HCT116 (cell line): Measurements from ENCODE around the gene RAD18. TPM values are rescaled to one million over a fixed set of nuclear protein-coding genes. Genes with fewer than 3 reads are reported as not detected.

ENCODE experiments used
- ATAC-seq: fragments of 200-7000 bp; cut with Tn5 transposase; 2 replicates; pipeline ENCODE4 v1.9.1; 2020; ENCODE audit warnings: mild to moderate bottlenecking, moderate library complexity
- BruUV-seq: library from RNA; stranded (reverse); fragments of 400-500 nt; replicated peaks from 2 replicates; lab custom pipeline; 2021; lab: Mats Ljungman, UMichigan
- CTCF ChIA-PET: fragments of 300-600 bp; sonication (Branson Sonifier 250); formaldehyde crosslinking; loops from one replicate; lab custom pipeline; 2021; ENCODE audit warnings: antibody characterized with exemption; lab: Charles Lee
- POLR2A ChIA-PET: fragments of 300-600, 350-600 bp; sonication (Branson Sonifier 250); formaldehyde crosslinking; loops from one replicate; lab custom pipeline; 2021; ENCODE audit warnings: antibody characterized with exemption; lab: Charles Lee
- RAD21 ChIA-PET, 2 experiments: fragments of 300-600 bp; sonication (Branson Sonifier 250); formaldehyde crosslinking; loops; one replicate each; lab custom pipeline; 2023; ENCODE audit warnings: low total read pairs in 2 of 2; ENCODE audit not compliant: uncharacterized antibody in 2 of 2, unreplicated experiment in 2 of 2, low non-redundant PET in 1 of 2; lab: Charles Lee
- DNase-seq: peaks from one replicate; pipeline ENCODE4 v3.0.0-alpha.2; 2010; ENCODE audit warnings: low read depth, low spot score
- H2AFZ ChIP-seq: fragments of 200-600 bp; shearing (Covaris generic), sonication (generic); 2 replicates; pipeline ENCODE4 v1.6.1; 2017; ENCODE audit warnings: low read depth, mixed run types, mixed read lengths, antibody characterized with exemption, low read length; ENCODE audit not compliant: poor library complexity, severe bottlenecking
- H3K27ac ChIP-seq: 2 replicates; pipeline ENCODE4 v1.5.1; 2012; ENCODE audit warnings: low read depth, low read length
- H3K27me3 ChIP-seq: fragments of 200-600 bp; sonication (generic); 2 replicates; pipeline ENCODE4 v1.6.1; 2016; ENCODE audit warnings: mixed run types, low read length, mixed read lengths; ENCODE audit not compliant: insufficient read depth
- H3K36me3 ChIP-seq, 2 experiments: fragments of 200-500 bp in 1 of 2; fragments of 200-600 bp in 1 of 2; sonication (Bioruptor generic) in 1 of 2; sonication (generic) in 1 of 2; 2 replicates each; pipeline versions ENCODE4 v1.5.1 to v1.6.1; 2014 to 2016; ENCODE audit warnings: low read length in 2 of 2, inconsistent platforms in 1 of 2, mixed read lengths in 1 of 2, mixed run types in 1 of 2; ENCODE audit not compliant: insufficient read depth in 2 of 2, control insufficient read depth in 1 of 2
- H3K4me1 ChIP-seq, 2 experiments: fragments of 200-600 bp in 1 of 2; sonication (generic) in 1 of 2; 2 replicates each; pipeline versions ENCODE4 v1.5.1 to v1.6.1; 2012 to 2017; ENCODE audit warnings: low read length in 2 of 2, inconsistent platforms in 1 of 2, mild to moderate bottlenecking in 1 of 2, mixed read lengths in 1 of 2, mixed run types in 1 of 2, moderate library complexity in 1 of 2; ENCODE audit not compliant: insufficient read depth in 2 of 2, control insufficient read depth in 1 of 2
- H3K4me2 ChIP-seq: fragments of 200-600 bp; sonication (generic); 2 replicates; pipeline ENCODE4 v1.6.1; 2017; ENCODE audit warnings: mixed run types, low read length, mixed read lengths
- H3K4me3 ChIP-seq, 2 experiments: fragments of 200-600 bp in 1 of 2; sonication (generic) in 1 of 2; replicated peaks in 1 of 2; 2 replicates each; pipeline ENCODE4 v1.5.1; 2011 to 2016; ENCODE audit warnings: low read length in 2 of 2, control low read depth in 1 of 2, low read depth in 1 of 2, mild to moderate bottlenecking in 1 of 2, mixed read lengths in 1 of 2, mixed run types in 1 of 2
- H3K79me2 ChIP-seq: fragments of 200-600 bp; sonication (generic); 2 replicates; pipeline ENCODE4 v1.6.1; 2017; ENCODE audit warnings: mild to moderate bottlenecking, mixed run types, low read length, moderate library complexity, mixed read lengths; ENCODE audit not compliant: insufficient read depth
- H3K9ac ChIP-seq: fragments of 200-600 bp; sonication (generic); 2 replicates; pipeline ENCODE4 v1.6.1; 2016; ENCODE audit warnings: low read length, mixed read lengths
- H3K9me2 ChIP-seq: fragments of 200-600 bp; sonication (generic), shearing (Covaris generic); 2 replicates; pipeline ENCODE4 v1.6.1; 2017; ENCODE audit warnings: mixed run types, mild to moderate bottlenecking, moderate library complexity; ENCODE audit not compliant: insufficient read depth
- H3K9me3 ChIP-seq, 2 experiments: fragments of 200-500 bp in 1 of 2; fragments of 200-600 bp in 1 of 2; sonication (Bioruptor generic) in 1 of 2; sonication (generic) in 1 of 2; 2 replicates each; pipeline ENCODE4 v1.6.1; 2014 to 2017; ENCODE audit warnings: low read length in 2 of 2, mixed read lengths in 2 of 2, inconsistent platforms in 1 of 2, low read depth in 1 of 2, mild to moderate bottlenecking in 1 of 2, mixed run types in 1 of 2, moderate library complexity in 1 of 2; ENCODE audit not compliant: control insufficient read depth in 1 of 2, insufficient read depth in 1 of 2
- H4K20me1 ChIP-seq: fragments of 200-600 bp; sonication (generic), shearing (Covaris generic); 2 replicates; pipeline ENCODE4 v1.6.1; 2017; ENCODE audit warnings: mixed run types, mild to moderate bottlenecking, moderate library complexity; ENCODE audit not compliant: insufficient read depth
- ATF3 ChIP-seq: IDR thresholded peaks from 2 replicates; pipeline ENCODE4 v1.6.1; 2012
- CBX3 ChIP-seq: IDR thresholded peaks from 2 replicates; pipeline ENCODE4 v1.6.1; 2012; ENCODE audit warnings: low read depth
- CEBPB ChIP-seq: IDR thresholded peaks from 2 replicates; pipeline ENCODE4 v1.6.1; 2012; ENCODE audit warnings: low read depth
- CTCF ChIP-seq, 3 experiments: fragments of 200-600 bp in 1 of 3; sonication (generic) in 1 of 3; IDR thresholded peaks in 2 of 3; conservative IDR thresholded peaks in 1 of 3; 2 replicates each; pipeline ENCODE4 v1.5.1; 2012 to 2017; ENCODE audit warnings: low read depth in 2 of 3, low read length in 2 of 3, antibody characterized with exemption in 1 of 3, borderline replicate concordance in 1 of 3, control low read depth in 1 of 3, mild to moderate bottlenecking in 1 of 3, mixed read lengths in 1 of 3, mixed run types in 1 of 3, moderate library complexity in 1 of 3; ENCODE audit not compliant: insufficient read depth in 1 of 3
- EGR1 ChIP-seq: IDR thresholded peaks from 2 replicates; pipeline ENCODE4 v1.6.1; 2012; ENCODE audit warnings: low read depth
- ELF1 ChIP-seq: IDR thresholded peaks from 2 replicates; pipeline ENCODE4 v1.6.1; 2012; ENCODE audit warnings: low read depth, borderline replicate concordance
- EZH2 ChIP-seq: fragments of 200-600 bp; sonication (generic); IDR thresholded peaks from 2 replicates; pipeline ENCODE4 v1.6.1; 2017; ENCODE audit warnings: antibody characterized with exemption, mixed run types
- EZH2phosphoT487 ChIP-seq: fragments of 200-600 bp; IDR thresholded peaks from 2 replicates; pipeline ENCODE4 v1.6.1; 2018; ENCODE audit warnings: antibody characterized with exemption, borderline replicate concordance
- FOSL1 ChIP-seq: IDR thresholded peaks from 2 replicates; pipeline ENCODE4 v1.6.1; 2012; ENCODE audit warnings: low read depth
- MAX ChIP-seq: IDR thresholded peaks from 2 replicates; pipeline ENCODE4 v1.6.1; 2012
- POLR2A ChIP-seq: IDR thresholded peaks from 2 replicates; pipeline ENCODE4 v1.7.0; 2011; ENCODE audit warnings: borderline replicate concordance; ENCODE audit not compliant: insufficient read depth, insufficient read length; ENCODE audit errors: extremely low read depth
- POLR2AphosphoS5 ChIP-seq: IDR thresholded peaks from 2 replicates; pipeline ENCODE4 v1.6.1; 2011; ENCODE audit warnings: mild to moderate bottlenecking, low read depth, low read length, moderate library complexity
- RAD21 ChIP-seq: IDR thresholded peaks from 2 replicates; pipeline ENCODE4 v1.6.1; 2012; ENCODE audit warnings: low read depth, mild to moderate bottlenecking
- REST ChIP-seq: IDR thresholded peaks from 2 replicates; pipeline ENCODE4 v1.6.1; 2012; ENCODE audit warnings: low read depth
- SP1 ChIP-seq: IDR thresholded peaks from 2 replicates; pipeline ENCODE4 v1.6.1; 2012; ENCODE audit warnings: low read depth
- SRF ChIP-seq: IDR thresholded peaks from 2 replicates; pipeline ENCODE4 v1.6.1; 2012; ENCODE audit warnings: low read depth
- YY1 ChIP-seq: IDR thresholded peaks from 2 replicates; pipeline ENCODE4 v1.6.1; 2011; ENCODE audit warnings: low read length, low read depth, moderate library complexity, mild to moderate bottlenecking; ENCODE audit not compliant: insufficient replicate concordance; ENCODE audit errors: extremely low read depth
- ZBTB33 ChIP-seq: IDR thresholded peaks from 2 replicates; pipeline ENCODE4 v1.6.1; 2011; ENCODE audit warnings: mild to moderate bottlenecking, low read length, moderate library complexity; ENCODE audit not compliant: insufficient replicate concordance; ENCODE audit errors: extremely low read depth
- ZFX ChIP-seq: fragments of 450-650 bp; IDR thresholded peaks from 2 replicates; pipeline ENCODE4 v1.6.1; 2017
- ZNF274 ChIP-seq: fragments of 200-500 bp; sonication (Bioruptor generic); IDR thresholded peaks from 2 replicates; pipeline ENCODE4 v1.6.1; 2014; ENCODE audit warnings: mild to moderate bottlenecking, low read depth, low read length, inconsistent platforms
- intact Hi-C: fragments of 100-400 bp; cut with micrococcal nuclease; formaldehyde crosslinking; loops from 2 replicates; pipeline ENCODE4 v1.10.0; 2022
- total RNA-seq: library from RNA; stranded (reverse); gene quantifications from one replicate; pipeline ENCODE4 v1.2.1, GENCODE V29; 2021; ENCODE audit not compliant: unreplicated experiment

The RAD18 gene
- total RNA-seq, 1 experiment from 2014 or later = 28.7 TPM

- no peaks in the 10 kb centered on the region for H4K20me1 ChIP-seq
- POLR2A ChIA-PET = no interaction called here
- no peak overlapping the region for H3K9ac ChIP-seq
- DNase-seq (no peak), ATAC-seq (no peak)
- intact Hi-C loops = no loop called here
- H3K9me2 ChIP-seq = no peaks in the 10 kb centered on the region
- H3K4me3 ChIP-seq = no peak overlapping the region
- no peak overlapping the region for H3K4me2 ChIP-seq
- RAD21 ChIA-PET = no interaction called here
- no TSS peak for BruUV-seq
- no peaks in the 10 kb centered on the region for H3K79me2 ChIP-seq
- peaks cover 14 to 20% of the 10 kb centered on the region in 2 experiments for H3K4me1 ChIP-seq
- no peaks in the 10 kb centered on the region for H3K36me3 ChIP-seq
- H3K27ac ChIP-seq = no peak overlapping the region
- CTCF ChIA-PET = no interaction called here
- no peak overlapping the region for H2AFZ ChIP-seq
- no peaks in the 10 kb centered on the region for H3K27me3 ChIP-seq
- no peaks in the 10 kb centered on the region for H3K9me3 ChIP-seq
- TF ChIP-seq YY1 = no peak
- no peak for TF ChIP-seq CTCF (IDR thresholded peaks at IDR 0.05 in 2 of 3, conservative IDR thresholded peaks at IDR 0.05 in 1 of 3; ENCODE audit: borderline replicate concordance in 1 of 3, insufficient read depth in 1 of 3, low read depth in 2 of 3, low read length in 2 of 3)
- no peak for TF ChIP-seq EZH2
- no peak for TF ChIP-seq POLR2A
- no peak for TF ChIP-seq REST
- no peak for TF ChIP-seq CEBPB
- TF ChIP-seq ZNF274 = no peak
- TF ChIP-seq ATF3 = no peak
- no peak for TF ChIP-seq ELF1
- TF ChIP-seq POLR2AphosphoS5 = no peak
- TF ChIP-seq CBX3 = no peak
- TF ChIP-seq MAX = no peak
- TF ChIP-seq SP1 = no peak
- TF ChIP-seq ZBTB33 = no peak
- TF ChIP-seq SRF = no peak
- TF ChIP-seq ZFX = no peak
- TF ChIP-seq EZH2phosphoT487 = no peak
- no peak for TF ChIP-seq RAD21
- TF ChIP-seq EGR1 = no peak
- no peak for TF ChIP-seq FOSL1
Measured at GRCh38 chr3:8873740-8874139, 89.5 kb downstream of the RAD18 start.
